HG02884 (cell line): Measurements from ENCODE around the gene C1orf52.
"Not testable (repeated sequence)": the region's sequence is repeated elsewhere in the genome, so short reads cannot be mapped to it uniquely, and the experiment has no call there.

Source experiments
- ATAC-seq: cut with Tn5 transposase; IDR thresholded peaks from one replicate; pipeline ENCODE4 v1.9.1; 2021; ENCODE audit warnings: mild to moderate bottlenecking, moderate library complexity; ENCODE audit not compliant: unreplicated experiment

The C1orf52 gene

GRCh38 chr1:85278853-85279314 lies 19.4 kb upstream of the C1orf52 start:
- ATAC-seq = peak; percentile 29

GRCh38 chr1:85277802-85278201 lies 18.3 kb upstream of the C1orf52 start:
- ATAC-seq = no peak

- no peak for ATAC-seq
These were observed 17.6 kb upstream of the C1orf52 start for GRCh38 chr1:85276978-85277639.

- ATAC-seq = peak; percentile 90
These were observed 16.9 kb upstream of the C1orf52 start, which contains the start of gene BCL10 for GRCh38 chr1:85276215-85276977. Gene BCL10, minus strand, starts transcription at chr1:85276632. Its CDS starts 280 bp downstream, at chr1:85276352.

- no peak for ATAC-seq
These were observed 16.3 kb upstream of the C1orf52 start for GRCh38 chr1:85275701-85276214.

GRCh38 chr1:85274969-85275453 lies 15.5 kb upstream of the C1orf52 start:
- no peak for ATAC-seq

GRCh38 chr1:85273397-85273796 lies 13.9 kb upstream of the C1orf52 start:
- ATAC-seq = no peak

GRCh38 chr1:85268801-85269585 lies 9.5 kb upstream of the C1orf52 start:
- no peak for ATAC-seq

GRCh38 chr1:85267313-85267712 lies 7.9 kb upstream of the C1orf52 start:
- ATAC-seq = no peak

- ATAC-seq = no peak
These were observed 4.7 kb upstream of the C1orf52 start for GRCh38 chr1:85264150-85264549.

GRCh38 chr1:85262985-85263384 lies 3.5 kb upstream of the C1orf52 start:
- ATAC-seq = no peak

GRCh38 chr1:85259912-85260274 lies 431 bp upstream of the C1orf52 start:
- ATAC-seq = no peak

- no peak for ATAC-seq
These were observed 835 bp downstream of the C1orf52 start for GRCh38 chr1:85258536-85259117.

- ATAC-seq = not testable (repeated sequence)
These were observed 10.4 kb downstream of the C1orf52 start for GRCh38 chr1:85249042-85249441.

GRCh38 chr1:85245891-85246290 lies 13.6 kb downstream of the C1orf52 start:
- ATAC-seq = no peak

GRCh38 chr1:85245456-85245855 lies 14.0 kb downstream of the C1orf52 start:
- ATAC-seq = no peak

- ATAC-seq = no peak
These were observed 15.0 kb downstream of the C1orf52 start for GRCh38 chr1:85244271-85245061.

- no peak for ATAC-seq
These were observed 16.1 kb downstream of the C1orf52 start for GRCh38 chr1:85243372-85243771.

GRCh38 chr1:85240643-85241042 lies 18.8 kb downstream of the C1orf52 start:
- no peak for ATAC-seq

- peak; percentile 54 for ATAC-seq
These were observed 19.3 kb downstream of the C1orf52 start for GRCh38 chr1:85240174-85240601.
